Measurements from ENCODE around the gene LYRM7.

GRCh38 chr5:131228646-131229045 lies 57.9 kb downstream of the LYRM7 start:
- TF ChIP-seq POLR2A (IDR thresholded peaks at IDR 0.05; ENCODE audit: low read length), result no peak
- no peak for TF ChIP-seq GATA1 (IDR thresholded peaks at IDR 0.05; ENCODE audit: low read depth, low read length)
